Hematopoietic multipotent progenitor cell treated with erythropoietin and hydrocortisone succinate and interleukin-3 and kit ligand, for 6 days (in vitro differentiated cells): ENCODE data around the gene HOXD8.

Experiments
- DNase-seq: peaks from one replicate; pipeline ENCODE4 v3.0.0-alpha.2; 2015

HOXD8 gene

GRCh38 chr2:176174824-176175708, 45.6 kb downstream of the HOXD8 start:
- no peak for DNase-seq

- no peak for DNase-seq
Measured at GRCh38 chr2:176175709-176176607, 46.5 kb downstream of the HOXD8 start.

GRCh38 chr2:176177580-176178037, 48.1 kb downstream of the HOXD8 start:
- DNase-seq: no peak

GRCh38 chr2:176178038-176178756, 48.7 kb downstream of the HOXD8 start:
- DNase-seq: no peak

- no peak for DNase-seq
Measured at GRCh38 chr2:176178757-176179295, 49.3 kb downstream of the HOXD8 start.

GRCh38 chr2:176181551-176181950, 52.0 kb downstream of the HOXD8 start:
- DNase-seq: no peak
